Measurements from ENCODE around the gene TTLL9.

The TTLL9 gene

GRCh38 chr20:31837896-31838397, 32.5 kb upstream of the TTLL9 start:
- DNase-seq = peak; percentile 64

- peak; percentile 28 for DNase-seq
Measured at GRCh38 chr20:31838646-31839292, 31.7 kb upstream of the TTLL9 start.

- no peak for DNase-seq
Measured at GRCh38 chr20:31839782-31840487, 30.5 kb upstream of the TTLL9 start.

- DNase-seq = no peak
Measured at GRCh38 chr20:31840906-31841816, 29.3 kb upstream of the TTLL9 start.

- peak; percentile 68 for DNase-seq
Measured at GRCh38 chr20:31841928-31842327, 28.5 kb upstream of the TTLL9 start.

GRCh38 chr20:31842471-31843157, 27.8 kb upstream of the TTLL9 start:
- peak; percentile 65 for DNase-seq

GRCh38 chr20:31843288-31843687, 27.1 kb upstream of the TTLL9 start:
- DNase-seq = no peak

- DNase-seq = no peak
Measured at GRCh38 chr20:31843881-31844280, 26.6 kb upstream of the TTLL9 start.

- no peak for DNase-seq
Measured at GRCh38 chr20:31844737-31845299, 25.6 kb upstream of the TTLL9 start.

GRCh38 chr20:31845300-31845863, 25.1 kb upstream of the TTLL9 start, which contains the start of gene FOXS1:
Gene FOXS1 (minus strand): TSS chr20:31845604. CDS start chr20:31845542, 62 bp downstream.
- DNase-seq = no peak

- no peak for DNase-seq
Measured at GRCh38 chr20:31846793-31847138, 23.7 kb upstream of the TTLL9 start.

GRCh38 chr20:31848088-31848999, 22.1 kb upstream of the TTLL9 start:
- no peak for DNase-seq

GRCh38 chr20:31849306-31849930, 21.0 kb upstream of the TTLL9 start:
- no peak for DNase-seq

- no peak for DNase-seq
Measured at GRCh38 chr20:31851240-31851955, 19.0 kb upstream of the TTLL9 start.

- DNase-seq = no peak
Measured at GRCh38 chr20:31853481-31853880, 17.0 kb upstream of the TTLL9 start.

GRCh38 chr20:31856516-31856915, 13.9 kb upstream of the TTLL9 start:
- DNase-seq = no peak

GRCh38 chr20:31857861-31858759, 12.3 kb upstream of the TTLL9 start:
- DNase-seq = no peak

- no peak for DNase-seq
Measured at GRCh38 chr20:31858760-31859083, 11.7 kb upstream of the TTLL9 start.

Measured in fibroblast of skin of abdomen (primary cell).